Amygdala (tissue), 56 donors: ENCODE measurements around the gene MGRN1.
"Not testable (repeated sequence)": the region's sequence is repeated elsewhere in the genome, so short reads cannot be mapped to it uniquely, and the experiment has no call there.

Experiments
- DNase-seq, 56 donors: peaks; one replicate each; lab custom pipeline; 2025; lab: John Stamatoyannopoulos, UW

MGRN1 gene

GRCh38 chr16:4714996-4715395 lies 90.4 kb downstream of the MGRN1 start:
- DNase-seq, result no peak

GRCh38 chr16:4718466-4718865 lies 93.8 kb downstream of the MGRN1 start:
- DNase-seq, result no peak

GRCh38 chr16:4723071-4723767 lies 98.6 kb downstream of the MGRN1 start:
- DNase-seq, result no peak

GRCh38 chr16:4724661-4725270 lies 100.1 kb downstream of the MGRN1 start:
- DNase-seq, result no peak

GRCh38 chr16:4726616-4727015 lies 102.0 kb downstream of the MGRN1 start:
- no peak for DNase-seq

- DNase-seq, result no peak
Measured at GRCh38 chr16:4728676-4729075, 104.0 kb downstream of the MGRN1 start.

GRCh38 chr16:4729876-4730275 lies 105.2 kb downstream of the MGRN1 start:
- no peak for DNase-seq

GRCh38 chr16:4733211-4733742 lies 108.7 kb downstream of the MGRN1 start:
- no peak for DNase-seq

GRCh38 chr16:4733747-4734062 lies 109.1 kb downstream of the MGRN1 start:
- DNase-seq, result peak in 1 of 56 donors; percentile 42

- DNase-seq, result peak; percentile 68 to 98 (median 94)
Measured at GRCh38 chr16:4734063-4734729, 109.6 kb downstream of the MGRN1 start, which contains the start of the genes ANKS3 and DNAAF8. TSS of gene ANKS3 (minus strand) at chr16:4734271. CDS start at chr16:4730149, 4,122 bp downstream. TSS of gene DNAAF8 (plus strand) at chr16:4734537. CDS start at chr16:4736515, 1,978 bp downstream.

GRCh38 chr16:4734730-4735535 lies 110.3 kb downstream of the MGRN1 start:
- peak in 53 of 56 donors; percentile 20 to 84 (median 72) for DNase-seq

GRCh38 chr16:4736546-4736945 lies 111.9 kb downstream of the MGRN1 start:
- DNase-seq, result no peak

- DNase-seq, result no peak
Measured at GRCh38 chr16:4737545-4737944, 112.9 kb downstream of the MGRN1 start.

- not testable (repeated sequence) for DNase-seq
Measured at GRCh38 chr16:4738370-4738769, 113.7 kb downstream of the MGRN1 start.
